Peyer's patch (tissue), 4 donors: Measurements from ENCODE around the gene YTHDC1. TPM values are rescaled to one million over a fixed set of nuclear protein-coding genes. Genes with fewer than 3 reads are reported as not detected.

Source experiments
- DNase-seq, 3 donors: peaks; one replicate each; pipeline ENCODE4 v3.0.0-alpha.2; 2017 to 2019
- H3K27ac ChIP-seq, 4 donors: fragments of 200-600 bp; sonication (generic); one replicate each; pipeline ENCODE4 v1.5.1; 2016 to 2019
- H3K27me3 ChIP-seq, 2 donors: fragments of 200-600 bp; sonication (generic); one replicate each; pipeline ENCODE4 v1.5.1; 2019
- H3K36me3 ChIP-seq, 3 donors: fragments of 200-600 bp; sonication (generic); one replicate each; pipeline ENCODE4 v1.5.1; 2016 to 2019
- H3K4me1 ChIP-seq, 4 donors: fragments of 200-600 bp; sonication (generic); one replicate each; pipeline ENCODE4 v1.5.1; 2016 to 2019
- H3K4me3 ChIP-seq, 4 donors: fragments of 200-600 bp; sonication (generic); 1 replicate in 3 of 4; 2 replicates in 1 of 4; pipeline ENCODE4 v1.5.1; 2016 to 2019; ENCODE audit warnings: mild to moderate bottlenecking in 1 of 4
- H3K9me3 ChIP-seq, 4 donors: fragments of 200-600 bp; sonication (generic); one replicate each; pipeline ENCODE4 v1.5.1; 2016 to 2019; ENCODE audit warnings: mild to moderate bottlenecking in 1 of 4
- POLR2A ChIP-seq, 2 donors: fragments of 450-650 bp; IDR thresholded peaks; one replicate each; pipeline ENCODE4 v1.5.1; 2017; ENCODE audit warnings: antibody characterized with exemption in 2 of 2, mild to moderate bottlenecking in 2 of 2, moderate library complexity in 2 of 2
- total RNA-seq, 4 donors: library from RNA; depleted of rRNA; stranded (reverse); fragments of >200 nt; gene quantifications; one replicate each; pipeline ENCODE4 v1.1.0, GENCODE V29; 2016
- TF ChIP-seq, protein P1 (sequence below), 6 experiments: fragments of 450-650 bp in 4 of 6; fragments of 200-600 bp in 2 of 6; sonication (generic) in 1 of 6; IDR thresholded peaks; one replicate each; pipeline ENCODE4 v1.5.1; 2017 to 2019; ENCODE audit warnings: antibody characterized with exemption in 6 of 6, mild to moderate bottlenecking in 3 of 6, moderate library complexity in 1 of 6

The YTHDC1 gene
- total RNA-seq, 4 donors from 2014 or later: 65.0 to 137 (median 83.3) TPM

DNA sequence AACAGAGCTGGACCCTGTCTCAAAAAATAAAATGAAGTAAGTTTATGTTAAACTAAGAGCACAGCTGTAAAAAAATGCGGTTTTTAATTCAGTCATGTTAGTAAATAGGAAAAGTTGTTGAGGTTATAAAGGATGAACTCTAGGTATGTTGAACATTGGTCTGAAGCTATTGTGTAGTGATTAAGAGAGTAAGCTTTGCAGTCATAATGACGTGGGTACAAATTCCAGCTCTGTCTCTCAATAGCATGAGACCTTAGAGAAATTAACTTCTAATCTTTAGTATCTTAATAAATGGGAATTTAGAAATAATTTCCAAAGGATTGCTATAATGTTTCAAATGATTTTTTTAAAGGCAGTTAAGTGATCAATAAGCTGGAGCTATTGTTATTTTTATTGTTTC lies 2.9 kb upstream of the YTHDC1 start:
- H3K4me1 ChIP-seq: peaks cover 0 to 8% (median 2%) of the 10 kb centered on the region in 4 donors
- TF ChIP-seq POLR2A (IDR thresholded peaks at IDR 0.05): no peak
- TF ChIP-seq, protein P1, sequence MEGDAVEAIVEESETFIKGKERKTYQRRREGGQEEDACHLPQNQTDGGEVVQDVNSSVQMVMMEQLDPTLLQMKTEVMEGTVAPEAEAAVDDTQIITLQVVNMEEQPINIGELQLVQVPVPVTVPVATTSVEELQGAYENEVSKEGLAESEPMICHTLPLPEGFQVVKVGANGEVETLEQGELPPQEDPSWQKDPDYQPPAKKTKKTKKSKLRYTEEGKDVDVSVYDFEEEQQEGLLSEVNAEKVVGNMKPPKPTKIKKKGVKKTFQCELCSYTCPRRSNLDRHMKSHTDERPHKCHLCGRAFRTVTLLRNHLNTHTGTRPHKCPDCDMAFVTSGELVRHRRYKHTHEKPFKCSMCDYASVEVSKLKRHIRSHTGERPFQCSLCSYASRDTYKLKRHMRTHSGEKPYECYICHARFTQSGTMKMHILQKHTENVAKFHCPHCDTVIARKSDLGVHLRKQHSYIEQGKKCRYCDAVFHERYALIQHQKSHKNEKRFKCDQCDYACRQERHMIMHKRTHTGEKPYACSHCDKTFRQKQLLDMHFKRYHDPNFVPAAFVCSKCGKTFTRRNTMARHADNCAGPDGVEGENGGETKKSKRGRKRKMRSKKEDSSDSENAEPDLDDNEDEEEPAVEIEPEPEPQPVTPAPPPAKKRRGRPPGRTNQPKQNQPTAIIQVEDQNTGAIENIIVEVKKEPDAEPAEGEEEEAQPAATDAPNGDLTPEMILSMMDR (IDR thresholded peaks at IDR 0.05): no peak

DNA sequence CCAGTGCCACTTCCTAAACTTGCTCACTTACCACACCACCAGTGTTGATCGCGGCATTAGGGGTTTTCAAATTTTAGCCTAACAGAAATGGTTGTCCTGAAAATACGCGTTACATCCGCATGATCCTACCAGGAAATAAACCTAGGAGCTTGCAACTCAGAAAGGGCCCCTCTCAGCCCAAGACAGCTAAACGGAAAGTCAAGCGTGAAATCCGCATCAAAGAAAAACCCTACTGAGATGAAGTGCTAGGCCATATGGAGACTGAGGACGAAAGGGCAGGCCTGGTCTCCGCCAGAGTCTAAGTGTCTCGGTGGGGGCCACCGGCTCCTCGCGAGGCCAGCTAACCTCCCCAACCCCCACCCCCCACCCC lies 626 bp downstream of the YTHDC1 start:
- no peaks in the 10 kb centered on the region for H3K27me3 ChIP-seq
- H3K9me3 ChIP-seq: no peaks in the 10 kb centered on the region
- H3K36me3 ChIP-seq: no peaks in the 10 kb centered on the region
- H3K27ac ChIP-seq: peak overlapping the region; percentile 91 to 98 (median 96)
- no peak for TF ChIP-seq POLR2A (IDR thresholded peaks at IDR 0.05)
- TF ChIP-seq, protein P1 (IDR thresholded peaks at IDR 0.05): no peak
- peak in 2 of 3 donors; percentile 22 to 58 for DNase-seq
- peaks cover 0 to 43% (median 7%) of the 10 kb centered on the region in 4 donors for H3K4me1 ChIP-seq
- peak overlapping the region; percentile 68 to 91 (median 77) for H3K4me3 ChIP-seq

More for the DNA sequence above, 2.9 kb upstream of the YTHDC1 start:
- Histone ChIP-seq H3K4me3 (no peak overlapping the region), H3K36me3 (no peaks in the 10 kb centered on the region), H3K27ac (no peak overlapping the region), H3K27me3 (no peaks in the 10 kb centered on the region), H3K9me3 (no peaks in the 10 kb centered on the region)
- DNase-seq: no peak

DNA sequence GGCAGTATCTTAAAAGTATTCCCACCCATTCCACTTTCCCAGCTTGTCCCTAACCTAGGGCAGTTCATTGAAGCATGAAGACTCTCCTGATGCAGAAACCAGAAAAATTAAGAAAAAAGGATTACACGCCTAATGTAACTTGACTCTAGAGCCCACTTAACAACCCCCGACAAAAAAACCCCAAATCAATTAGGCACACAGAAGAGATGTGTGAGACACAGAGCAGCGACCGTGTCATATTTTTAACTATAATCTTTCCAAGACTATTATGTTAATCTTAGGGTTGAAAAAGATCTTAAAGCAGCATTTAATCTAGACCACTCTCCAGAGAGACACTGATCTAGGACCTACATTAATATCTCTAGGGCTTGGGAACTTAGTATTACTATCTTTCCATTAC lies 1.3 kb downstream of the YTHDC1 start:
- H3K4me3 ChIP-seq: peak overlapping the region; percentile 68 to 91 (median 77)
- no peaks in the 10 kb centered on the region for H3K36me3 ChIP-seq
- TF ChIP-seq, protein P1 (IDR thresholded peaks at IDR 0.05): no peak
- no peak for TF ChIP-seq POLR2A (IDR thresholded peaks at IDR 0.05)
- no peaks in the 10 kb centered on the region for H3K9me3 ChIP-seq
- peak overlapping the region; percentile 91 to 98 (median 96) for H3K27ac ChIP-seq
- H3K27me3 ChIP-seq: no peaks in the 10 kb centered on the region
- peaks cover 0 to 49% (median 9%) of the 10 kb centered on the region in 4 donors for H3K4me1 ChIP-seq
- no peak for DNase-seq

DNA sequence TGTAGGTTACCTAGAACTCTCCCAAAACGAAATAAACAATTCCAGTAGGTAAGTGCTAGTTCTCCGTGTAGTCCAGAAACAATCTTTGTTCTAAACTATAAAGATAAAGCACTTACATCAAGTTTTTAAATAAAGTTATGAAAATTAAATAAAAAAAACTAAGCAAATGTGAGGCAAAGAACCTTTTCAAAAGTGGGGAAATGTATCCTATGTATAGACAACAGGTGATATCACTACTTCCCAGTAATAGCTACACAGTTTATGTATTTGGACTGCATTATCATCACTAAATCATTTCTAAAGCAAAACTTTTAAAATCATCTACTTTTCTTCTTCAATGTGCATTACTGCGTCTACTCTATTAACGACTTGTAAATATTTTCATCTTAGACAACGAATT lies 2.0 kb downstream of the YTHDC1 start:
- H3K27ac ChIP-seq: no peak overlapping the region
- TF ChIP-seq POLR2A (IDR thresholded peaks at IDR 0.05): no peak
- TF ChIP-seq, protein P1 (IDR thresholded peaks at IDR 0.05): no peak
- no peaks in the 10 kb centered on the region for H3K9me3 ChIP-seq
- H3K36me3 ChIP-seq: no peaks in the 10 kb centered on the region
- no peaks in the 10 kb centered on the region for H3K27me3 ChIP-seq
- peaks cover 0 to 53% (median 9%) of the 10 kb centered on the region in 4 donors for H3K4me1 ChIP-seq
- no peak for DNase-seq
- H3K4me3 ChIP-seq: peak overlapping the region; percentile 10 to 91 (median 75)

DNA sequence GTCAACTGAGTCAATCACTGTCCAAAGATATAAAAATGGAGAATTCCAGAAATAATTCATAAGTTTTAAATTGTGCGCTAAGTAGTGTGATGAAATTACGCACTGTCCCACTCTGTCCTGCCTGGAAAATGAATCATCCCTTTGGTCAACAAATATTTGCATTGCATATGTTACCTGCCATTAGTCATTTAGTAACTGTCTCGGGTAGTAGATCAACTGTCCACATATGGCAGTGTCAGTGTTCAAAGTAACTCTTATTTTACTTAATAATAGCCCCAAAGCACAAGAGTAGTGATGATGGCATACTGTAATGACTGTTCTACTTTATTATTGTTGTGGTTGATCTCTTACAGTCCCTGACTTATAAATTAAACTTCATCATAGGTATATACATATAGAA lies 3.4 kb downstream of the YTHDC1 start:
- no peak overlapping the region for H3K4me3 ChIP-seq
- peaks cover 0 to 67% (median 13%) of the 10 kb centered on the region in 4 donors for H3K4me1 ChIP-seq
- no peaks in the 10 kb centered on the region for H3K27me3 ChIP-seq
- H3K27ac ChIP-seq: no peak overlapping the region
- no peak for TF ChIP-seq POLR2A (IDR thresholded peaks at IDR 0.05)
- TF ChIP-seq, protein P1 (IDR thresholded peaks at IDR 0.05): no peak
- no peak for DNase-seq
- H3K9me3 ChIP-seq: no peaks in the 10 kb centered on the region
- H3K36me3 ChIP-seq: no peaks in the 10 kb centered on the region

DNA sequence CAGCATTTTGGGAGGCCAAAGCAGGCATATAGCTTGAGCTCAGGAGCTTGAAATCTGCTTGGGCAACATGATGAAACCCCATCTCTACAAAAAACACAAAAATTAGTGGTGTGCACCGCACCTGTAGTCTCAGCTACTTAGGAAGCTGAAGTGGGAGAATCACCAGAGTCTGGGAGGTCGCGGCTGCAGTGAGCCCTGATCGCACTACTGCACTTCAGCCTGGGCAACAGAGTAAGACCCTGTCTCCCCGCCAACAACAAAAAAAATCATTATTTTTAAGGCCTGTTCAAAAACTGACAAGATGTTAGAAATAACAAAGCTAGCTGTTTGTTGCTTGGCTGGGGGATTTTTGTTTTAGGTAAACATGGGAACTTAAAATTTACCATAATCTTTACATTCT lies 5.1 kb downstream of the YTHDC1 start:
- no peak overlapping the region for H3K4me3 ChIP-seq
- no peak overlapping the region for H3K27ac ChIP-seq
- no peaks in the 10 kb centered on the region for H3K27me3 ChIP-seq
- H3K9me3 ChIP-seq: no peaks in the 10 kb centered on the region
- DNase-seq: no peak
- TF ChIP-seq POLR2A (IDR thresholded peaks at IDR 0.05): no peak
- TF ChIP-seq, protein P1 (IDR thresholded peaks at IDR 0.05): no peak
- H3K4me1 ChIP-seq: peaks cover 0 to 77% (median 15%) of the 10 kb centered on the region in 4 donors
- H3K36me3 ChIP-seq: no peaks in the 10 kb centered on the region
